Endothelial cell of umbilical vein (primary cell): Measurements from ENCODE around the gene LGALS3. TPM values are rescaled to one million over a fixed set of nuclear protein-coding genes. Genes with fewer than 3 reads are reported as not detected.

Experiments used
- BruUV-seq: library from RNA; stranded (reverse); fragments of 400-500 nt; replicated peaks from 2 replicates; lab custom pipeline; 2021; lab: Mats Ljungman, UMichigan
- CTCF ChIA-PET: fragments of 300-600, 350-600 bp; sonication (Branson Sonifier 250); formaldehyde crosslinking; loops from one replicate; lab custom pipeline; 2021; ENCODE audit warnings: antibody characterized with exemption, inconsistent platforms; lab: Charles Lee
- POLR2A ChIA-PET: fragments of 300-600, 350-600 bp; sonication (Branson Sonifier 250); formaldehyde crosslinking; loops from one replicate; lab custom pipeline; 2021; ENCODE audit warnings: antibody characterized with exemption, inconsistent platforms; lab: Charles Lee
- DNase-seq: peaks from one replicate; pipeline ENCODE4 v3.0.0-alpha.2; 2011; ENCODE audit warnings: low read depth, low spot score
- FAIRE-seq: peaks from 2 replicates; lab custom pipeline; 2011; peaks lifted over from hg19 to GRCh38; lab: Jason Lieb, UNC
- H2AFZ ChIP-seq: 2 replicates; pipeline ENCODE4 v1.6.0; 2012; ENCODE audit warnings: low read depth, low read length, control low read depth, inconsistent platforms
- H3K27ac ChIP-seq: 2 replicates; pipeline ENCODE4 v1.5.1; 2011; ENCODE audit warnings: low read depth, mild to moderate bottlenecking, control low read depth, low read length, moderate library complexity; ENCODE audit not compliant: insufficient read depth
- H3K27me3 ChIP-seq, 2 experiments: 2 replicates each; pipeline versions ENCODE4 v1.6.0 to v1.6.1; 2011; ENCODE audit warnings: low read length in 2 of 2, mixed read lengths in 1 of 2; ENCODE audit not compliant: control insufficient read depth in 2 of 2, insufficient read depth in 2 of 2
- H3K36me3 ChIP-seq, 2 experiments: 2 replicates in 1 of 2; 3 replicates in 1 of 2; pipeline ENCODE4 v1.5.1; 2011; ENCODE audit warnings: low read length in 2 of 2, mild to moderate bottlenecking in 1 of 2, moderate library complexity in 1 of 2; ENCODE audit not compliant: control insufficient read depth in 2 of 2, insufficient read depth in 2 of 2; ENCODE audit errors: extremely low read depth in 1 of 2
- H3K4me1 ChIP-seq: 3 replicates; pipeline ENCODE4 v1.5.1; 2011; ENCODE audit warnings: mild to moderate bottlenecking, low read length; ENCODE audit not compliant: control insufficient read depth, insufficient read depth; ENCODE audit errors: extremely low read depth
- H3K4me2 ChIP-seq: 2 replicates; pipeline ENCODE4 v1.6.1; 2011; ENCODE audit warnings: low read length, control low read depth, mixed read lengths; ENCODE audit not compliant: insufficient read depth
- H3K4me3 ChIP-seq, 3 experiments: fragments of 200-600 bp in 1 of 3; sonication (generic), shearing (Covaris generic) in 1 of 3; replicated peaks in 1 of 3; 2 replicates each; pipeline ENCODE4 v1.5.1; 2011 to 2016; ENCODE audit warnings: control low read depth in 3 of 3, low read length in 3 of 3, mild to moderate bottlenecking in 2 of 3, inconsistent platforms in 1 of 3, low read depth in 1 of 3, moderate library complexity in 1 of 3; ENCODE audit not compliant: insufficient read depth in 1 of 3
- H3K79me2 ChIP-seq: 2 replicates; pipeline ENCODE4 v1.6.0; 2012; ENCODE audit warnings: low read length, inconsistent platforms; ENCODE audit not compliant: control insufficient read depth, insufficient read depth
- H3K9ac ChIP-seq: replicated peaks from 2 replicates; pipeline ENCODE3; 2011; ENCODE audit warnings: low read length, control low read depth; ENCODE audit not compliant: insufficient read depth; ENCODE audit errors: extremely low read depth
- H3K9me1 ChIP-seq: replicated peaks from 3 replicates; pipeline ENCODE4 v1.6.0; 2011; ENCODE audit warnings: mild to moderate bottlenecking, low read length; ENCODE audit not compliant: control insufficient read depth, insufficient read depth; ENCODE audit errors: extremely low read depth
- H3K9me3 ChIP-seq: replicated peaks from 2 replicates; pipeline ENCODE4 v1.5.1; 2012; ENCODE audit warnings: low read length, inconsistent platforms; ENCODE audit not compliant: control insufficient read depth, insufficient read depth
- H4K20me1 ChIP-seq: replicated peaks from 2 replicates; pipeline ENCODE3; 2011; ENCODE audit warnings: mild to moderate bottlenecking, low read length; ENCODE audit not compliant: control insufficient read depth, insufficient read depth; ENCODE audit errors: extremely low read depth
- CTCF ChIP-seq, 2 donors: IDR thresholded peaks; 1 replicate in 1 of 2; 2 replicates in 1 of 2; pipeline ENCODE4 v1.5.1; 2011; ENCODE audit warnings: low read length in 2 of 2, mild to moderate bottlenecking in 2 of 2, moderate library complexity in 2 of 2, control low read depth in 1 of 2, inconsistent platforms in 1 of 2, low read depth in 1 of 2; ENCODE audit not compliant: insufficient read depth in 1 of 2; ENCODE audit errors: extremely low read depth in 1 of 2
- EZH2 ChIP-seq: IDR thresholded peaks from 2 replicates; pipeline ENCODE4 v1.6.1; 2012; ENCODE audit warnings: borderline replicate concordance, low read depth, mild to moderate bottlenecking, moderate library complexity, low read length, inconsistent platforms; ENCODE audit not compliant: severe bottlenecking
- FOS ChIP-seq: IDR thresholded peaks from 2 replicates; pipeline ENCODE4 v1.6.1; 2011; ENCODE audit warnings: mild to moderate bottlenecking, low read length, moderate library complexity, borderline replicate concordance; ENCODE audit not compliant: insufficient read depth
- GATA2 ChIP-seq: IDR thresholded peaks from 2 replicates; pipeline ENCODE4 v1.7.0; 2011; ENCODE audit warnings: low read depth, mild to moderate bottlenecking, moderate library complexity, mixed read lengths, low read length; ENCODE audit not compliant: insufficient read length, insufficient read depth
- JUN ChIP-seq: IDR thresholded peaks from 2 replicates; pipeline ENCODE4 v1.6.1; 2011; ENCODE audit warnings: borderline replicate concordance, low read depth; ENCODE audit not compliant: insufficient read length, insufficient read depth
- MYC ChIP-seq: IDR thresholded peaks from one replicate; pipeline ENCODE4 v1.6.1; 2011; ENCODE audit warnings: mild to moderate bottlenecking, low read depth, low read length
- POLR2A ChIP-seq: IDR thresholded peaks from 2 replicates; pipeline ENCODE4 v1.6.1; 2012; ENCODE audit warnings: low read depth, mild to moderate bottlenecking, control low read depth, low read length
- POLR2AphosphoS5 ChIP-seq: IDR thresholded peaks from 2 replicates; pipeline ENCODE4 v1.6.1; 2012; ENCODE audit warnings: low read depth, mild to moderate bottlenecking, control low read depth, low read length, moderate library complexity; ENCODE audit not compliant: insufficient read depth
- dilution Hi-C: fragments of 300-500 bp; cut with MboI; formaldehyde crosslinking; loops from one replicate; pipeline ENCODE4 v1.15.0; 2019; ENCODE audit warnings: low sequenced_read_pairs; ENCODE audit not compliant: extremely low pct_ligation_motif_present
- intact Hi-C: fragments of 100-400 bp; cut with micrococcal nuclease; formaldehyde crosslinking; loops from one replicate; pipeline ENCODE4 v1.10.0; 2022
- polyA plus RNA-seq, 4 experiments: library from polyadenylated mRNA; depleted of rRNA in 3 of 4; stranded (reverse) in 3 of 4; unstranded in 1 of 4; fragments of >200 nt; gene quantifications; 2 replicates each; pipeline versions ENCODE4 v1.2.1 to v1.2.3, GENCODE V29; 2011 to 2012; ENCODE audit warnings: missing spikeins in 1 of 4
- total RNA-seq: library from RNA; stranded (reverse); gene quantifications from 2 replicates; pipeline ENCODE4 v1.2.3, GENCODE V29; 2021
- TF ChIP-seq, protein P1 (sequence below): IDR thresholded peaks from 2 replicates; pipeline ENCODE4 v1.6.1; 2011; ENCODE audit not compliant: insufficient read depth, insufficient read length

LGALS3 gene
- total and polyA plus RNA-seq, 2 donors (not counting 3 experiments of a cell fraction or from before 2014, with no cell fraction given), result 33.8 to 55.1 TPM

GRCh38 chr14:55139696-55140509 lies 10.9 kb downstream of the LGALS3 start:
- Histone ChIP-seq H3K27me3 (no peaks in the 10 kb centered on the region), H2AFZ (no peak overlapping the region), H3K9me1 (no peaks in the 10 kb centered on the region), H3K36me3 (peaks cover 4 to 17% of the 10 kb centered on the region in 2 experiments), H3K4me2 (no peak overlapping the region), H3K4me1 (peaks cover 13% of the 10 kb centered on the region), H3K9me3 (no peaks in the 10 kb centered on the region), H3K9ac (no peak overlapping the region), H3K4me3 (no peak overlapping the region), H3K79me2 (peaks cover 2% of the 10 kb centered on the region), H3K27ac (no peak overlapping the region), H4K20me1 (no peaks in the 10 kb centered on the region)
- no TSS peak for BruUV-seq
- CTCF ChIA-PET, result interaction anchor here (0.6 to 3.8 kb wide), 3 partner anchors 10 to 51 kb away, joined by 3 to 34 read pairs (median 4); no protein-coding TSS in a partner anchor
- intact Hi-C loops, result no loop called here
- TF ChIP-seq, protein P1, sequence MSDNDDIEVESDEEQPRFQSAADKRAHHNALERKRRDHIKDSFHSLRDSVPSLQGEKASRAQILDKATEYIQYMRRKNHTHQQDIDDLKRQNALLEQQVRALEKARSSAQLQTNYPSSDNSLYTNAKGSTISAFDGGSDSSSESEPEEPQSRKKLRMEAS, result no peak
- TF ChIP-seq MYC (no peak), POLR2A (no peak), JUN (no peak), CTCF (IDR thresholded peaks at IDR 0.05; ENCODE audit: extremely low read depth in 1 of 2, insufficient read depth in 1 of 2, low read depth in 1 of 2, low read length in 2 of 2) (no peak), GATA2 (no peak), FOS (no peak), EZH2 (no peak), POLR2AphosphoS5 (no peak)
- POLR2A ChIA-PET, result no interaction called here
- DNase-seq (no peak), FAIRE-seq (no peak)
- dilution Hi-C loops, result no loop called here
